ENCODE data around the gene NVL. TPM values are rescaled to one million over a fixed set of nuclear protein-coding genes. Genes with fewer than 3 reads are reported as not detected.

NVL gene
- total and polyA plus RNA-seq, 2 donors from 2014 or later: 16.3 to 24.0 TPM

DNA sequence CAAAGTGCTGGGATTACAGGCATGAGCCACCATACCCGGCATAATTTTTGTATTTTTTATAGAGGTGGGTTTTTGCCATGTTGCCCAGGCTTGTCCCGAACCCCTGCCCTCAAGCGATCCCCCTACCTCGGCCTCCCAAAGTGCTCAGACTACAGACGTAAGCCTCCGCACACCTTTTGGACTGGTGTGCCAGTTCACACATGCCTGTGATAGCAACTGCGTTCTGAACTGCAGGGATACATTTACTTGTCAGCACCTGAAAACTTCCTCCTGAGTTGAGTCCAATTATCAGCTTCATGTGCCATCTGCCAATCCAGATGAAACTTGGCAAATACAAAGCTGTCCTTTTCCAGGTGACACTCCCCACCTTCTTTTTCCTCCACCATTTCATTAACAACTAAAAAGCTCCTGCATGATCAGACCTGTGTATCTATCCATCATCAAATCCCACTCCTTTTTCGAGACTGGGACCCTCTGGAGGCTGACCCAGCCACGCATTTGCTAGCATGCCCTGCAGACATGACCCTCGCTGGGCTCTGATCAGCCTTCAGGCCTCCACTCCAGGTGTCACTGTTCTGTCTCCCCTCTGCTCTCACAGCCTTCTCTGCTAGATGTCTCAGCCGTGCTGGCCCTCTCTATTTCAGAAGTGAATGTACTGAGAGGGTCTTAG, 149.1 kb downstream of the NVL start:
- intact Hi-C loops (cut with DNase I): no loop called here
- TF ChIP-seq, protein P1, sequence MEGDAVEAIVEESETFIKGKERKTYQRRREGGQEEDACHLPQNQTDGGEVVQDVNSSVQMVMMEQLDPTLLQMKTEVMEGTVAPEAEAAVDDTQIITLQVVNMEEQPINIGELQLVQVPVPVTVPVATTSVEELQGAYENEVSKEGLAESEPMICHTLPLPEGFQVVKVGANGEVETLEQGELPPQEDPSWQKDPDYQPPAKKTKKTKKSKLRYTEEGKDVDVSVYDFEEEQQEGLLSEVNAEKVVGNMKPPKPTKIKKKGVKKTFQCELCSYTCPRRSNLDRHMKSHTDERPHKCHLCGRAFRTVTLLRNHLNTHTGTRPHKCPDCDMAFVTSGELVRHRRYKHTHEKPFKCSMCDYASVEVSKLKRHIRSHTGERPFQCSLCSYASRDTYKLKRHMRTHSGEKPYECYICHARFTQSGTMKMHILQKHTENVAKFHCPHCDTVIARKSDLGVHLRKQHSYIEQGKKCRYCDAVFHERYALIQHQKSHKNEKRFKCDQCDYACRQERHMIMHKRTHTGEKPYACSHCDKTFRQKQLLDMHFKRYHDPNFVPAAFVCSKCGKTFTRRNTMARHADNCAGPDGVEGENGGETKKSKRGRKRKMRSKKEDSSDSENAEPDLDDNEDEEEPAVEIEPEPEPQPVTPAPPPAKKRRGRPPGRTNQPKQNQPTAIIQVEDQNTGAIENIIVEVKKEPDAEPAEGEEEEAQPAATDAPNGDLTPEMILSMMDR (IDR thresholded peaks at IDR 0.05; ENCODE audit: borderline replicate concordance, extremely low read depth, insufficient read depth): no peak
- DNase-seq (no peak), FAIRE-seq (no peak)
- H3K27ac ChIP-seq (ENCODE audit: low read depth in 2 of 2, low read length in 2 of 2): no peak overlapping the region
- H3K27me3 ChIP-seq (ENCODE audit: control insufficient read depth, insufficient read depth, low read length): no peaks in the 10 kb centered on the region
- H3K36me3 ChIP-seq (ENCODE audit: control insufficient read depth in 2 of 3, insufficient read depth in 3 of 3, low read length in 3 of 3): no peaks in the 10 kb centered on the region
- peaks cover 0 to 5% (median 4%) of the 10 kb centered on the region in 3 donors for H3K4me1 ChIP-seq (ENCODE audit: control insufficient read depth in 2 of 3, insufficient read depth in 2 of 3, low read depth in 1 of 3, low read length in 3 of 3)
- H3K9ac ChIP-seq (ENCODE audit: low read length in 3 of 3): no peak overlapping the region
- H3K4me3 ChIP-seq (ENCODE audit: low read length in 3 of 3): no peak overlapping the region
- no peaks in the 10 kb centered on the region for H3K9me3 ChIP-seq (ENCODE audit: control insufficient read depth in 2 of 3, insufficient read depth in 1 of 3, low read length in 3 of 3)

DNA sequence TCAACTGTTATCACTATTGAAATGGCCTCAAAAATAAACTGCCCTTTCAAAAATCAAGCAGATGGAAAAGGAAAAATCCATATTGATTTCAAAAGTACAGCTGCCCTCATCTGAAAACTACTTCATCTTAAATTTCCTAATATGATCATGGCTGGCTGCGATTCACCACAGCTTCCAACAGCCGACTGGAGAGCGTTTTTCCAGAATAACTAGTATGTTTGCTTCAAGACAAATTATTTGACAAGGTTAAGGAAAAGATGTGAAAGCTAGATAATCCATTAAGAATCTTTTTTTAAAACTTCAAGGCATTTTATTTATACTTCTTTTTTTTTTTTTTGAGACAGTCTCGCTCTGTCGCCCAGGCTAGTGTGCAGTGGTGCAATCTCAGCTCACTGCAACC, 151.1 kb downstream of the NVL start:
- no peaks in the 10 kb centered on the region for H3K36me3 ChIP-seq (ENCODE audit: control insufficient read depth in 2 of 3, insufficient read depth in 3 of 3, low read length in 3 of 3)
- H3K4me1 ChIP-seq (ENCODE audit: control insufficient read depth in 2 of 3, insufficient read depth in 2 of 3, low read depth in 1 of 3, low read length in 3 of 3): no peaks in the 10 kb centered on the region
- H3K9ac ChIP-seq (ENCODE audit: low read length in 3 of 3): no peak overlapping the region
- no peaks in the 10 kb centered on the region for H3K9me3 ChIP-seq (ENCODE audit: control insufficient read depth in 2 of 3, insufficient read depth in 1 of 3, low read length in 3 of 3)
- H3K27me3 ChIP-seq (ENCODE audit: control insufficient read depth, insufficient read depth, low read length): no peaks in the 10 kb centered on the region
- DNase-seq (no peak), FAIRE-seq (no peak)
- TF ChIP-seq, protein P1 (IDR thresholded peaks at IDR 0.05; ENCODE audit: borderline replicate concordance, extremely low read depth, insufficient read depth): no peak
- no peak overlapping the region for H3K4me3 ChIP-seq (ENCODE audit: low read length in 3 of 3)
- no peak overlapping the region for H3K27ac ChIP-seq (ENCODE audit: low read depth in 2 of 2, low read length in 2 of 2)
- intact Hi-C loops (cut with DNase I): no loop called here

DNA sequence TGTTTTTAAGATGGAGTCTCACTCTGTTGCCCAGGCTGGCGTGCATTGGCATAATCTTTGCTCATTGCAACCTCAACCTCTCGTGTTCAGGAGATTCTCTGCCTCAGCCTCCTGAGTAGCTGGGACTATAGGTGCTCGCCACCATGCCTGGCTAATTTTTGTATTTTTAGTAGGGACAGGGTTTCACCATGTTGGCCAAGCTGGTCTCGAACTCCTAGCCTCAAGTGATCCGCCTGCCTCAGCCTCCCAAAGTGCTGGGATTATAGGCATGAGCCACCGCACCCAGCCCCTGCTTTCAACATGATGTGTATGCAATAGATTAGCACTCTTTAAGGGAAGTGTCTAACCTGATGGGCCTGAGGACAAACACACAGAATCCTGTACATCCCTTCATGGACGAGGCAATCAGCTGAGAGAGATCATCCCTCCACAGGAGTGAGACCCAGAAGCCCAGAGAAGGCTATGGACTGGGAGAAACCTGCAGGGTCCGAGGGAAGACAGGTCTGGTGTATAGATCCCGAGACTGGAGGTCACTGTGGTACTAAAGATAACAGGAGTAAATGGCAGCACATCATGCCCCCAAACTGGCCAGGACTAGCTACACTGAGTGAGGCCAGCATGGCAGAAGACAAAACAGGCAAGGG, 152.5 kb downstream of the NVL start:
- no peak for FAIRE-seq
- DNase-seq: no peak
- no peak overlapping the region for H3K27ac ChIP-seq (ENCODE audit: low read depth in 2 of 2, low read length in 2 of 2)
- H3K27me3 ChIP-seq (ENCODE audit: control insufficient read depth, insufficient read depth, low read length): no peaks in the 10 kb centered on the region
- intact Hi-C loops (cut with DNase I): no loop called here
- TF ChIP-seq, protein P1 (IDR thresholded peaks at IDR 0.05; ENCODE audit: borderline replicate concordance, extremely low read depth, insufficient read depth): no peak
- no peaks in the 10 kb centered on the region for H3K4me1 ChIP-seq (ENCODE audit: control insufficient read depth in 2 of 3, insufficient read depth in 2 of 3, low read depth in 1 of 3, low read length in 3 of 3)
- H3K36me3 ChIP-seq (ENCODE audit: control insufficient read depth in 2 of 3, insufficient read depth in 3 of 3, low read length in 3 of 3): no peaks in the 10 kb centered on the region
- no peak overlapping the region for H3K4me3 ChIP-seq (ENCODE audit: low read length in 3 of 3)
- no peak overlapping the region for H3K9ac ChIP-seq (ENCODE audit: low read length in 3 of 3)
- H3K9me3 ChIP-seq (ENCODE audit: control insufficient read depth in 2 of 3, insufficient read depth in 1 of 3, low read length in 3 of 3): no peaks in the 10 kb centered on the region

Small RNAs within 50 kb of the gene (microRNA-seq; reads per million reads assigned to microRNA genes)
- gene MIR320B2: 1.0 reads per million

Other genes with a start within 250 kb of the NVL start
- gene FBXO28, start 216.1 kb downstream of the NVL start, total RNA-seq: 31.4 TPM
- gene FBXO28, start 216.1 kb downstream of the NVL start, polyA plus RNA-seq (ENCODE audit: insufficient read depth, low read depth, low replicate concordance): 8.8 TPM
- 83.1 TPM for gene DEGS1, start 146.9 kb downstream of the NVL start, total RNA-seq
- 32.5 TPM for gene DEGS1, start 146.9 kb downstream of the NVL start, polyA plus RNA-seq (ENCODE audit: insufficient read depth, low read depth, low replicate concordance)
- gene CNIH4, start 26.7 kb upstream of the NVL start, total RNA-seq: 51.0 TPM
- gene CNIH4, start 26.7 kb upstream of the NVL start, polyA plus RNA-seq (ENCODE audit: insufficient read depth, low read depth, low replicate concordance): 77.9 TPM
- gene WDR26, start 104.6 kb upstream of the NVL start, total RNA-seq: 77.5 TPM
- gene WDR26, start 104.6 kb upstream of the NVL start, polyA plus RNA-seq (ENCODE audit: insufficient read depth, low read depth, low replicate concordance): 23.9 TPM